H9 (cell line): Measurements from ENCODE around the gene PLEKHF1. TPM values are rescaled to one million over a fixed set of nuclear protein-coding genes. Genes with fewer than 3 reads are reported as not detected.

Experiments used
- DNase-seq: peaks from one replicate; pipeline ENCODE4 v3.0.0-alpha.2; 2017
- H2AFZ ChIP-seq: one replicate; pipeline ENCODE4 v1.6.1; 2013; ENCODE audit warnings: mild to moderate bottlenecking, low read length, control low read depth, moderate library complexity
- H2AK5ac ChIP-seq: 2 replicates; pipeline ENCODE4 v1.6.1; 2013; ENCODE audit warnings: low read length, control low read depth, mixed read lengths; ENCODE audit not compliant: insufficient read length
- H2BK120ac ChIP-seq: one replicate; pipeline ENCODE4 v1.6.1; 2013; ENCODE audit warnings: low read depth, mild to moderate bottlenecking, low read length, control low read depth, inconsistent platforms; ENCODE audit not compliant: poor library complexity, severe bottlenecking
- H2BK12ac ChIP-seq: 2 replicates; pipeline ENCODE4 v1.6.1; 2013; ENCODE audit warnings: low read length, control low read depth, mixed read lengths, low read depth; ENCODE audit not compliant: insufficient read length
- H2BK15ac ChIP-seq: 2 replicates; pipeline ENCODE4 v1.6.1; 2013; ENCODE audit warnings: low read depth, low read length, control low read depth
- H2BK20ac ChIP-seq: one replicate; pipeline ENCODE4 v1.6.1; 2013; ENCODE audit warnings: low read depth, mild to moderate bottlenecking, low read length, control low read depth, inconsistent platforms; ENCODE audit not compliant: poor library complexity, severe bottlenecking
- H2BK5ac ChIP-seq: 2 replicates; pipeline ENCODE4 v1.6.1; 2013; ENCODE audit warnings: low read length, control low read depth, mixed read lengths; ENCODE audit not compliant: insufficient read length
- H3K14ac ChIP-seq: 2 replicates; pipeline ENCODE4 v1.6.1; 2013; ENCODE audit warnings: low read length, control low read depth; ENCODE audit not compliant: insufficient read depth
- H3K18ac ChIP-seq: 2 replicates; pipeline ENCODE4 v1.6.1; 2013; ENCODE audit warnings: low read depth, mild to moderate bottlenecking, mixed read lengths, low read length, control low read depth; ENCODE audit not compliant: insufficient read length
- H3K23ac ChIP-seq: 2 replicates; pipeline ENCODE4 v1.6.1; 2013; ENCODE audit warnings: low read length, control low read depth, mixed read lengths, low read depth; ENCODE audit not compliant: insufficient read length
- H3K23me2 ChIP-seq: 2 replicates; pipeline ENCODE4 v1.6.1; 2013; ENCODE audit warnings: low read depth, mild to moderate bottlenecking, mixed read lengths, low read length, control low read depth; ENCODE audit not compliant: insufficient read length, poor library complexity, severe bottlenecking
- H3K27ac ChIP-seq: 2 replicates; pipeline ENCODE4 v1.5.1; 2013; ENCODE audit warnings: low read length, control low read depth, mixed read lengths, low read depth; ENCODE audit not compliant: insufficient read length
- H3K27me3 ChIP-seq: 2 replicates; pipeline ENCODE4 v1.6.1; 2013; ENCODE audit warnings: low read length, control low read depth, inconsistent platforms; ENCODE audit not compliant: insufficient read depth
- H3K4ac ChIP-seq: 2 replicates; pipeline ENCODE4 v1.6.1; 2013; ENCODE audit warnings: low read depth, mild to moderate bottlenecking, control low read depth, inconsistent platforms, low read length, moderate library complexity
- H3K4me1 ChIP-seq: 2 replicates; pipeline ENCODE4 v1.6.1; 2013; ENCODE audit warnings: low read length, control low read depth, inconsistent platforms; ENCODE audit not compliant: insufficient read depth
- H3K4me2 ChIP-seq: 2 replicates; pipeline ENCODE4 v1.6.1; 2013; ENCODE audit warnings: low read length, control low read depth, mixed read lengths; ENCODE audit not compliant: insufficient read length, insufficient read depth
- H3K56ac ChIP-seq: 2 replicates; pipeline ENCODE4 v1.6.1; 2013; ENCODE audit warnings: low read depth, mild to moderate bottlenecking, mixed read lengths, low read length, control low read depth; ENCODE audit not compliant: insufficient read length
- H3K79me1 ChIP-seq: 2 replicates; pipeline ENCODE4 v1.6.1; 2013; ENCODE audit warnings: low read depth, mild to moderate bottlenecking, moderate library complexity, low read length, control low read depth, inconsistent platforms; ENCODE audit not compliant: insufficient read depth, poor library complexity, severe bottlenecking
- H3K79me2 ChIP-seq: 2 replicates; pipeline ENCODE4 v1.6.1; 2013; ENCODE audit warnings: low read length, control low read depth, inconsistent platforms; ENCODE audit not compliant: insufficient read depth
- H3K9ac ChIP-seq: 2 replicates; pipeline ENCODE4 v1.6.1; 2013; ENCODE audit warnings: low read length, control low read depth, mixed read lengths; ENCODE audit not compliant: insufficient read length; ENCODE audit errors: extremely low read depth
- H3K9me3 ChIP-seq: one replicate; pipeline ENCODE4 v1.6.1; 2013; ENCODE audit warnings: low read depth, low read length, inconsistent platforms; ENCODE audit not compliant: control insufficient read depth
- H3T11ph ChIP-seq: one replicate; pipeline ENCODE4 v1.6.1; 2013; ENCODE audit warnings: mild to moderate bottlenecking, low read length, control low read depth, inconsistent platforms
- H4K20me1 ChIP-seq: one replicate; pipeline ENCODE4 v1.6.1; 2013; ENCODE audit not compliant: control insufficient read depth, insufficient read length, insufficient read depth
- H4K5ac ChIP-seq: 2 replicates; pipeline ENCODE4 v1.6.1; 2013; ENCODE audit warnings: low read depth, mild to moderate bottlenecking, mixed read lengths, low read length, control low read depth; ENCODE audit not compliant: insufficient read length
- H4K8ac ChIP-seq: replicated peaks from 2 replicates; pipeline ENCODE4 v1.6.1; 2013; ENCODE audit warnings: low read length, control low read depth, mixed read lengths, low read depth; ENCODE audit not compliant: insufficient read length
- H4K91ac ChIP-seq: 2 replicates; pipeline ENCODE4 v1.6.1; 2013; ENCODE audit warnings: low read depth, mild to moderate bottlenecking, moderate library complexity, mixed read lengths, low read length, control low read depth; ENCODE audit not compliant: insufficient read length
- H3K27ac Mint-ChIP-seq, 3 experiments: 2 replicates in 2 of 3; 3 replicates in 1 of 3; pipeline ENCODE4 v1.8.0; 2020 to 2021; ENCODE audit warnings: mixed read lengths in 3 of 3, mild to moderate bottlenecking in 1 of 3, moderate library complexity in 1 of 3
- H3K27me3 Mint-ChIP-seq: 2 replicates; pipeline ENCODE4 v1.8.0; 2021; ENCODE audit warnings: low read depth, mild to moderate bottlenecking, moderate library complexity, mixed read lengths
- H3K36me3 Mint-ChIP-seq, 3 experiments: 2 replicates in 2 of 3; 3 replicates in 1 of 3; pipeline ENCODE4 v1.8.0; 2020 to 2021; ENCODE audit warnings: low read depth in 3 of 3, mixed read lengths in 3 of 3; ENCODE audit not compliant: insufficient read depth in 1 of 3
- H3K4me1 Mint-ChIP-seq, 2 experiments: 2 replicates each; pipeline ENCODE4 v1.8.0; 2020; ENCODE audit warnings: mixed read lengths in 2 of 2
- H3K4me3 Mint-ChIP-seq, 2 experiments: 2 replicates in 1 of 2; 3 replicates in 1 of 2; pipeline ENCODE4 v1.8.0; 2020 to 2021; ENCODE audit warnings: mild to moderate bottlenecking in 2 of 2, mixed read lengths in 2 of 2, moderate library complexity in 1 of 2
- H3K9me3 Mint-ChIP-seq, 2 experiments: 2 replicates in 1 of 2; 3 replicates in 1 of 2; pipeline ENCODE4 v1.8.0; 2020; ENCODE audit warnings: mild to moderate bottlenecking in 2 of 2, mixed read lengths in 2 of 2, moderate library complexity in 1 of 2
- WGBS: extraction: QIAGEN DNeasy Blood & Tissue Kit; methylation state at CpG from one replicate; pipeline ENCODE4 v1.1.7; 2013; ENCODE audit warnings: missing lambda C conversion rate, low lambda C conversion rate, mixed read lengths; ENCODE audit not compliant: insufficient read length; ENCODE audit errors: extremely low coverage; 5-methylcytosine and 5-hydroxymethylcytosine counted together
- total RNA-seq: library from RNA; stranded (reverse); gene quantifications from 2 replicates; pipeline ENCODE4 v1.2.1, GENCODE V29; 2021
- TF ChIP-seq, protein P1 (sequence below): fragments of 200-600 bp; sonication (generic); conservative IDR thresholded peaks from 3 replicates; pipeline ENCODE4 v1.8.0; 2021; ENCODE audit warnings: antibody characterized with exemption, mild to moderate bottlenecking

PLEKHF1 gene
- total RNA-seq, 1 experiment from 2014 or later, result 4.9 TPM

GRCh38 chr19:29675120-29675649 is 9.9 kb downstream of the PLEKHF1 start:
- Histone ChIP-seq H3K23ac (no peak overlapping the region), H2BK120ac (no peak overlapping the region), H3K79me2 (0 out of 2 replicates have a peak, but pooled peaks cover 2% of the 10 kb centered on the region), H2BK20ac (no peak overlapping the region), H2AFZ (no peak overlapping the region), H3K27me3 (no peaks in the 10 kb centered on the region), H3K4ac (no peak overlapping the region), H2BK5ac (no peak overlapping the region), H3K56ac (no peak overlapping the region), H3K9ac (no peak overlapping the region), H2AK5ac (no peak overlapping the region), H3K18ac (no peak overlapping the region), H4K91ac (no peak overlapping the region), H2BK12ac (no peak overlapping the region), H3K9me3 (no peaks in the 10 kb centered on the region), H3K14ac (no peak overlapping the region), H4K8ac (no peak overlapping the region), H4K5ac (no peak overlapping the region), H3K79me1 (peaks cover 3% of the 10 kb centered on the region), H3K23me2 (no peaks in the 10 kb centered on the region), H4K20me1 (no peaks in the 10 kb centered on the region), H3T11ph (no peak overlapping the region), H3K4me1 (no peaks in the 10 kb centered on the region), H3K4me2 (no peak overlapping the region), H2BK15ac (no peak overlapping the region), H3K27ac (no peak overlapping the region)
- WGBS, result no CpG with 5 or more reads among the region's 10 CpGs
- Mint-ChIP-seq H3K36me3 (peaks cover 0 to 10% (median 2%) of the 10 kb centered on the region in 3 experiments; a peak in 3 of 7 replicates), H3K9me3 (no peaks in the 10 kb centered on the region), H3K4me3 (no peak overlapping the region), H3K4me1 (no peaks in the 10 kb centered on the region), H3K27ac (peak overlapping the region in 1 of 3 experiments; percentile 79; a peak in 1 of 7 replicates), H3K27me3 (no peaks in the 10 kb centered on the region; the same call in 1 of the 2 replicates)
- TF ChIP-seq, protein P1, sequence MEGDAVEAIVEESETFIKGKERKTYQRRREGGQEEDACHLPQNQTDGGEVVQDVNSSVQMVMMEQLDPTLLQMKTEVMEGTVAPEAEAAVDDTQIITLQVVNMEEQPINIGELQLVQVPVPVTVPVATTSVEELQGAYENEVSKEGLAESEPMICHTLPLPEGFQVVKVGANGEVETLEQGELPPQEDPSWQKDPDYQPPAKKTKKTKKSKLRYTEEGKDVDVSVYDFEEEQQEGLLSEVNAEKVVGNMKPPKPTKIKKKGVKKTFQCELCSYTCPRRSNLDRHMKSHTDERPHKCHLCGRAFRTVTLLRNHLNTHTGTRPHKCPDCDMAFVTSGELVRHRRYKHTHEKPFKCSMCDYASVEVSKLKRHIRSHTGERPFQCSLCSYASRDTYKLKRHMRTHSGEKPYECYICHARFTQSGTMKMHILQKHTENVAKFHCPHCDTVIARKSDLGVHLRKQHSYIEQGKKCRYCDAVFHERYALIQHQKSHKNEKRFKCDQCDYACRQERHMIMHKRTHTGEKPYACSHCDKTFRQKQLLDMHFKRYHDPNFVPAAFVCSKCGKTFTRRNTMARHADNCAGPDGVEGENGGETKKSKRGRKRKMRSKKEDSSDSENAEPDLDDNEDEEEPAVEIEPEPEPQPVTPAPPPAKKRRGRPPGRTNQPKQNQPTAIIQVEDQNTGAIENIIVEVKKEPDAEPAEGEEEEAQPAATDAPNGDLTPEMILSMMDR, result no peak
- no peak for DNase-seq
